Measurements from ENCODE around the gene USB1.

DNA sequence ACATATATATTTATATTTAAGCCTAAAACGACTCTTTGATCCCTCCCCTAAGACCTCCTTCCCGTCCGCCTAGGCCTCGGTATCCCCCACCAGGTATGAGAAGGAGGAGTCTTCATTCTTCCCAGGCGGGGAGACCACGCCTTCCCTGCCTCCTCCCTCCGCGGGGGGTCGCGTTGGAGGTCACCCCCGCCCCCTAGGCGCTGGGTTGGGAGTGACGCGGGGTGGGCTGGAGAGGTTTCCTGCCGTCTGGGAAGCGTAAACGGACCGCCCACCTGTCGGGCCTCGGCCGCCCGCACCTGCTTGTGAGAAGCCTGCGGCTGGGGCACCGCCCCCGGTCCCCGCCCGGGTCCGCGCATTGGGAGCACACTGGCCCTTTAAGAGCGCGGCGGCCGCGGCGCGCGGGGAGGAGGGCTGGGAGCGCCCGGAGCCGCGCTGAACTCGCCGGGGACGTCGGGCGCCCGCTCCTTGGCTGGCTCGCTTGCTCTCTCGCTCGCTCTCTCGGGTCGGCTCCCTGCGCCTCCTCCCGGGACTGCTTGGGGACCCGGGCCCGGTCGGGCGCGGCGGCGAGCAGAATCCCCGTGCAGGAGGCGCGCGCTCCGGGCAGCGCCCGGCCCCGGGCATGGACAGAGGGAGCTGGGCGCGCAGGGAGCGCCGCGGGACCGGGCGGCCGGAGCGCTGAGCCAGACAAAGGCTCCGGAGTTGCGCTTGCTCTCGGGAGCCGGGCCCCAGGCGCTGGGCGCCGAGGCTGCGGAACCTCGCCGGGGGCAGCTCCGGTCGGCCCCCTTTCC, 24.3 kb downstream of the USB1 start, which contains the start of gene MMP15:
- TF ChIP-seq, protein P1, sequence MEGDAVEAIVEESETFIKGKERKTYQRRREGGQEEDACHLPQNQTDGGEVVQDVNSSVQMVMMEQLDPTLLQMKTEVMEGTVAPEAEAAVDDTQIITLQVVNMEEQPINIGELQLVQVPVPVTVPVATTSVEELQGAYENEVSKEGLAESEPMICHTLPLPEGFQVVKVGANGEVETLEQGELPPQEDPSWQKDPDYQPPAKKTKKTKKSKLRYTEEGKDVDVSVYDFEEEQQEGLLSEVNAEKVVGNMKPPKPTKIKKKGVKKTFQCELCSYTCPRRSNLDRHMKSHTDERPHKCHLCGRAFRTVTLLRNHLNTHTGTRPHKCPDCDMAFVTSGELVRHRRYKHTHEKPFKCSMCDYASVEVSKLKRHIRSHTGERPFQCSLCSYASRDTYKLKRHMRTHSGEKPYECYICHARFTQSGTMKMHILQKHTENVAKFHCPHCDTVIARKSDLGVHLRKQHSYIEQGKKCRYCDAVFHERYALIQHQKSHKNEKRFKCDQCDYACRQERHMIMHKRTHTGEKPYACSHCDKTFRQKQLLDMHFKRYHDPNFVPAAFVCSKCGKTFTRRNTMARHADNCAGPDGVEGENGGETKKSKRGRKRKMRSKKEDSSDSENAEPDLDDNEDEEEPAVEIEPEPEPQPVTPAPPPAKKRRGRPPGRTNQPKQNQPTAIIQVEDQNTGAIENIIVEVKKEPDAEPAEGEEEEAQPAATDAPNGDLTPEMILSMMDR (IDR thresholded peaks at IDR 0.05; ENCODE audit: poor library complexity), result no peak
- TF ChIP-seq EZH2 (IDR thresholded peaks at IDR 0.05; ENCODE audit: borderline replicate concordance), result no peak
